GM12864 (cell line): Measurements from ENCODE around the gene ADCK2.
"Not testable (repeated sequence)": the region's sequence is repeated elsewhere in the genome, so short reads cannot be mapped to it uniquely, and the experiment has no call there.

ENCODE experiments used
- DNase-seq: peaks from one replicate; pipeline ENCODE4 v3.0.0-alpha.2; 2011; ENCODE audit warnings: low read depth
- H3K4me3 ChIP-seq: 2 replicates; pipeline ENCODE4 v1.5.1; 2011; ENCODE audit warnings: mild to moderate bottlenecking, low read depth, low read length, control low read depth
- CTCF ChIP-seq: IDR thresholded peaks from 2 replicates; pipeline ENCODE4 v1.5.1; 2011; ENCODE audit warnings: low read depth, mild to moderate bottlenecking, moderate library complexity, low read length, control low read depth, inconsistent platforms; ENCODE audit errors: missing control alignments

ADCK2 gene

GRCh38 chr7:140707132-140707531 is 34.4 kb downstream of the ADCK2 start:
- DNase-seq: no peak
- no peak overlapping the region for H3K4me3 ChIP-seq
- TF ChIP-seq CTCF: no peak

DNA sequence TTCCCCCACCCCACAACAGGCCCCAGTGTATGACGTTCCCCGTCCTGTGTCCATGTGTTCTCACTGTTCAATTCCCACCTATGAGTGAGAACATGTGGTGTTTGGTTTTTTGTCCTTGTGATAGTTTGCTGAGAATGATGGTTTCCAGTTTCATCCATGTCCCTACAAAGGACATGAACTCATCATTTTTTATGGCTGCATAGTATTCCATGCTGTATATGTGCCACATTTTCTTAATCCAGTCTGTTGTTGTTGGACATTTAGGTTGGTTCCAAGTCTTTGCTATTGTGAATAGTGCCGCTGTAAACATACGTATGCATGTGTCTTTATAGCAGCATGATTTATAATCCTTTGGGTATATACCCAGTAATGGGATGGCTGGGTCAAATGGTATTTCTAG is 36.0 kb downstream of the ADCK2 start:
- not testable (repeated sequence) for H3K4me3 ChIP-seq, DNase-seq

- not testable (repeated sequence) for DNase-seq, H3K4me3 ChIP-seq
Observed at GRCh38 chr7:140712392-140712791, 39.6 kb downstream of the ADCK2 start.

DNA sequence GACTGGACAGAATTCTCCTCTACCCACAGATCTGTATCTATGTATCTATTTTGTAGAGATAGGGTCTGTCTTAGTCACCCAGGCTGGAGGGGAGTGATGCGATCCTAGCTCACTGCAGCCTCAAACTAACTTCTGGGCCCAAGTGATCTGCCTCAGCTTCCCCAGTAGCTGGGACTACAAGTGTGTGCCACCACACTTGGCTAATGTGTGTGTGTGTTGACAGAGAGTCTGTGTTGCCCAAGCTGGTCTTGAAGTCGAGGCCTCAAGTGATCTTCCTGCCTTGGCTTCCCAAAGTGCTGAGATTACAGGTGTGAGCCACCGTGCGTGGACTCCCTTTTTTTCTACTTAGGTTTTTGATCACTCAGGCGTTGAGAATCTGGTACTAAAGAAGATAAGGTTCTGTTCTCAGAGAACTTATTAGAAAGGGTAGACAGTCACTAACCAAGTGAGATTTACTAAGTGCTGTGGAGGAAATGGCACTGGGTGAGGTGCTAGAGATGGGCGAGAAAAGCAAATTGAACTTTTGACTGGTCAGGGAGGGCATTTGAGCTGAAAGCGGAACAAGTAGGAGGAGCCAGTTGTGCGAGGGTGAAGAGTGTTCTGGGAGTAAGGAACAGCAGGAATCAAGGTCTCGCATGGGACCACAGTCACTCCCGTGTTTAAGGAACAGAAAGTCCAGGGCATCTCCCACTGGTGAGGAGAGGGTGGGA is 41.7 kb downstream of the ADCK2 start:
- H3K4me3 ChIP-seq: no peak overlapping the region
- no peak for DNase-seq
- TF ChIP-seq CTCF: no peak

GRCh38 chr7:140719721-140720120 is 47.0 kb downstream of the ADCK2 start:
- no peak for DNase-seq
- H3K4me3 ChIP-seq: no peak overlapping the region
- TF ChIP-seq CTCF: no peak

DNA sequence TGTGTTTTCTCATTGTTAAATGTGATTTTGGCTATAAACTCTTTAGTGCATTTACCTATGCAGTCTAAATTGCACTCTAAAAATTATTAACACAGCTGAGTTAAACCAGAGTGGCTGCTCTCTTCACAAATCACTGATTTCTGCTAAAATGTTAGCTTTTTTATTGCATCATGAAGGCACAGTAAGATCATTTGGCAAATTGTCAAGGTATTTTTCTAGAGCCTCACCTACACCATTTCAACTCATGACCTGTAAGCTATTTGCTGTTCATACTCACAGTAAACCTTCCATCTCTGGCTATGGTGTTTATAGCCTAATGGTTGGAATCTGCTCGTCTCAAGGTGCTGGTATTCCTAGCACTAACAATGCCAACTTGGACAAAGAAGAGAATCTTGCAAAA is 49.5 kb downstream of the ADCK2 start:
- no peak overlapping the region for H3K4me3 ChIP-seq
- TF ChIP-seq CTCF: no peak
- no peak for DNase-seq

DNA sequence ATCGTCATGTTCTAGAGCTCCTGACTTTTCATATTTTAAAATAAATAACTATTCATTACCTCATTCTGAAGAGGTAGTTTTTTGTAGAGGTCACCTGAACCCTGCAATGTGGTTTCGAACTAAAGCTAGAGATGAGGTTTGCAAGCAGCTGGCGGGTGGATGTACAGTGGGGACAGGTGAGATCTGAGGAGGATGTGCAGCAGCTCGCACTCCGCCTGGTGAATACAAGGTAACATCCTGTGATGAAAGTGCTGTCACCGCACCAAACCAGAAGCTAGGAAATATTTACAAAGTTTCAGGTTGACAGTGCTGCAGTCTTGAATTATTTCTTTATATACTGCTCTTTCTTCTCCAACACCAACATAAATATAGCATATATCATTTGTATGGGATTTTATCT is 50.3 kb downstream of the ADCK2 start:
- no peak overlapping the region for H3K4me3 ChIP-seq
- no peak for DNase-seq
- TF ChIP-seq CTCF: no peak

- no peak for TF ChIP-seq CTCF
- no peak for DNase-seq
- no peak overlapping the region for H3K4me3 ChIP-seq
Observed at GRCh38 chr7:140723574-140723973, 50.8 kb downstream of the ADCK2 start.
